ENCODE measurements around the gene GPR146. TPM values are rescaled to one million over a fixed set of nuclear protein-coding genes. Genes with fewer than 3 reads are reported as not detected.
A peak's percentile ranks its signal among the peaks of the same experiment; 100 is the strongest.

GPR146 gene
- total and polyA plus RNA-seq, 9 of the 15 experiments (the other 6 are each of a cell fraction or from before 2014, with no cell fraction given), result 0.22 to 3.6 (median 0.64) TPM; not detected in 2

GRCh38 chr7:1086588-1087464 is 42.5 kb downstream of the GPR146 start (continued):
- TF ChIP-seq MYC (IDR thresholded peaks at IDR 0.05; ENCODE audit: low read depth, low read length) (peak; percentile 76), MYC (CRISPR knock-in tag; IDR thresholded peaks at IDR 0.05; ENCODE audit: borderline replicate concordance, low read depth) (no peak), BRD9 (IDR thresholded peaks at IDR 0.05; ENCODE audit: low read depth, partially characterized antibody) (no peak), ESRRA (IDR thresholded peaks at IDR 0.05; ENCODE audit: borderline replicate concordance, low read depth) (no peak), ATF6 (CRISPR knock-in tag; IDR thresholded peaks at IDR 0.05) (no peak), PCBP1 (IDR thresholded peaks at IDR 0.05; ENCODE audit: low read depth, low read length, poor library complexity, severe bottlenecking) (peak; percentile 36), SAFB2 (IDR thresholded peaks at IDR 0.05; ENCODE audit: borderline replicate concordance, low read depth, low read length, severe bottlenecking) (no peak), SRSF3 (IDR thresholded peaks at IDR 0.05; ENCODE audit: insufficient read depth, low read length) (no peak), RAD21 (CRISPR knock-in tag; conservative IDR thresholded peaks at IDR 0.05 in 1 of 2, IDR thresholded peaks at IDR 0.05 in 1 of 2) (peak; percentile 57 to 61), GATAD2A (IDR thresholded peaks at IDR 0.05) (0 out of 2 replicates have a peak, but pooled peaks have one; percentile 34), SIX5 (IDR thresholded peaks at IDR 0.05; ENCODE audit: borderline replicate concordance in 1 of 2, insufficient read depth in 1 of 2, low read depth in 1 of 2, low read length in 2 of 2) (no peak), BRF1 (IDR thresholded peaks at IDR 0.05; ENCODE audit: borderline replicate concordance, extremely low read depth, insufficient read length) (no peak), ZNF77 (CRISPR knock-in tag; IDR thresholded peaks at IDR 0.05) (no peak), STAT5B (CRISPR knock-in tag; IDR thresholded peaks at IDR 0.05) (no peak), CTCF (IDR thresholded peaks at IDR 0.05 in 2 of 3, conservative IDR thresholded peaks at IDR 0.05 in 1 of 3; ENCODE audit: insufficient read depth in 2 of 3, low read depth in 1 of 3, low read length in 3 of 3) (peak; percentile 82 to 91 (median 83)), ZNF655 (CRISPR knock-in tag; IDR thresholded peaks at IDR 0.05) (no peak), MAZ (CRISPR knock-in tag; conservative IDR thresholded peaks at IDR 0.05 in 1 of 2, IDR thresholded peaks at IDR 0.05 in 1 of 2) (peak in 1 of 2 experiments; percentile 52; a peak in 1 of 4 replicates), ZC3H8 (IDR thresholded peaks at IDR 0.05) (no peak), RAD51 (IDR thresholded peaks at IDR 0.05; ENCODE audit: borderline replicate concordance, low read depth) (peak; percentile 13; the same call in 1 of the 2 replicates), NCOA4 (IDR thresholded peaks at IDR 0.05; ENCODE audit: partially characterized antibody) (no peak), MCM3 (IDR thresholded peaks at IDR 0.05) (no peak), GTF2F1 (IDR thresholded peaks at IDR 0.05; ENCODE audit: low read depth, low read length) (no peak)
